Fibroblast of lung (primary cell): ENCODE measurements around the gene SGPP2. TPM values are rescaled to one million over a fixed set of nuclear protein-coding genes. Genes with fewer than 3 reads are reported as not detected.

Source experiments
- DNase-seq, 2 donors: peaks; one replicate each; pipeline versions ENCODE4 v3.0.0 to v3.0.0-alpha.2; 2010; ENCODE audit warnings: low read depth in 2 of 2
- H2AFZ ChIP-seq: 2 replicates; pipeline ENCODE4 v1.5.1; 2012; ENCODE audit warnings: low read length, control low read depth, inconsistent platforms
- H3K27ac ChIP-seq: 2 replicates; pipeline ENCODE4 v1.5.1; 2011; ENCODE audit warnings: low read length, control low read depth; ENCODE audit not compliant: insufficient read depth
- H3K27me3 ChIP-seq: 2 replicates; pipeline ENCODE4 v1.5.1; 2011; ENCODE audit warnings: mild to moderate bottlenecking, low read length; ENCODE audit not compliant: control insufficient read depth, insufficient read depth
- H3K36me3 ChIP-seq: 2 replicates; pipeline ENCODE4 v1.5.1; 2011; ENCODE audit warnings: low read length; ENCODE audit not compliant: control insufficient read depth, insufficient read depth
- H3K4me1 ChIP-seq: 2 replicates; pipeline ENCODE4 v1.5.1; 2011; ENCODE audit warnings: low read length; ENCODE audit not compliant: control insufficient read depth, insufficient read depth; ENCODE audit errors: extremely low read depth
- H3K4me2 ChIP-seq: 2 replicates; pipeline ENCODE4 v1.5.1; 2011; ENCODE audit warnings: low read length, control low read depth; ENCODE audit not compliant: insufficient read depth; ENCODE audit errors: extremely low read depth
- H3K4me3 ChIP-seq, 4 experiments: fragments of 200-600 bp in 1 of 4; sonication (generic) in 1 of 4; replicated peaks in 1 of 4; 2 replicates each; pipeline ENCODE4 v1.5.1; 2011 to 2016; ENCODE audit warnings: low read length in 4 of 4, low read depth in 3 of 4, mild to moderate bottlenecking in 3 of 4, control low read depth in 2 of 4, inconsistent platforms in 1 of 4, mixed read lengths in 1 of 4; ENCODE audit not compliant: insufficient read depth in 1 of 4; ENCODE audit errors: control extremely low read depth in 1 of 4
- H3K79me2 ChIP-seq: 2 replicates; pipeline ENCODE4 v1.5.1; 2012; ENCODE audit warnings: mild to moderate bottlenecking, low read length, inconsistent platforms; ENCODE audit not compliant: control insufficient read depth, insufficient read depth
- H3K9ac ChIP-seq: 2 replicates; pipeline ENCODE4 v1.5.1; 2011; ENCODE audit warnings: mild to moderate bottlenecking, low read length, control low read depth; ENCODE audit not compliant: insufficient read depth
- H3K9me3 ChIP-seq: 2 replicates; pipeline ENCODE4 v1.5.1; 2012; ENCODE audit warnings: low read depth, low read length; ENCODE audit not compliant: control insufficient read depth, insufficient read depth
- H4K20me1 ChIP-seq: 2 replicates; pipeline ENCODE4 v1.5.1; 2011; ENCODE audit warnings: low read length; ENCODE audit not compliant: control insufficient read depth, insufficient read depth; ENCODE audit errors: extremely low read depth
- EZH2 ChIP-seq: IDR thresholded peaks from 2 replicates; pipeline ENCODE4 v1.5.1; 2012; ENCODE audit warnings: low read length, control low read depth, mild to moderate bottlenecking; ENCODE audit errors: missing control alignments
- polyA plus RNA-seq, 2 donors: library from polyadenylated mRNA; depleted of rRNA in 1 of 2; stranded (reverse) in 1 of 2; unstranded in 1 of 2; fragments of >200 nt; gene quantifications; 2 replicates each; pipeline ENCODE4 v1.2.1, GENCODE V29; 2011 to 2012; ENCODE audit warnings: missing spikeins in 1 of 2
- total RNA-seq: library from RNA; depleted of rRNA; stranded (reverse); fragments of >200 nt; gene quantifications from 2 replicates; pipeline ENCODE4 v1.2.1, GENCODE V29; 2014
- TF ChIP-seq, protein P1 (sequence below), 2 donors: IDR thresholded peaks in 1 of 2; conservative IDR thresholded peaks in 1 of 2; 1 replicate in 1 of 2; 2 replicates in 1 of 2; pipeline ENCODE4 v1.5.1; 2011 to 2012; ENCODE audit warnings: low read length in 2 of 2, control low read depth in 1 of 2, inconsistent platforms in 1 of 2, low read depth in 1 of 2, mild to moderate bottlenecking in 1 of 2

Gene SGPP2
- total and polyA plus RNA-seq, 2 donors (not counting 1 experiment from before 2014, with no cell fraction given): not detected

GRCh38 chr2:222495388-222495787 lies 71.0 kb downstream of the SGPP2 start:
- Histone ChIP-seq H3K27me3 (no peaks in the 10 kb centered on the region), H3K4me3 (no peak overlapping the region), H3K27ac (no peak overlapping the region), H3K4me1 (no peaks in the 10 kb centered on the region), H3K36me3 (no peaks in the 10 kb centered on the region), H3K4me2 (no peak overlapping the region), H4K20me1 (no peaks in the 10 kb centered on the region), H3K9ac (no peak overlapping the region), H3K79me2 (no peaks in the 10 kb centered on the region), H2AFZ (no peak overlapping the region), H3K9me3 (no peaks in the 10 kb centered on the region)
- TF ChIP-seq, protein P1, sequence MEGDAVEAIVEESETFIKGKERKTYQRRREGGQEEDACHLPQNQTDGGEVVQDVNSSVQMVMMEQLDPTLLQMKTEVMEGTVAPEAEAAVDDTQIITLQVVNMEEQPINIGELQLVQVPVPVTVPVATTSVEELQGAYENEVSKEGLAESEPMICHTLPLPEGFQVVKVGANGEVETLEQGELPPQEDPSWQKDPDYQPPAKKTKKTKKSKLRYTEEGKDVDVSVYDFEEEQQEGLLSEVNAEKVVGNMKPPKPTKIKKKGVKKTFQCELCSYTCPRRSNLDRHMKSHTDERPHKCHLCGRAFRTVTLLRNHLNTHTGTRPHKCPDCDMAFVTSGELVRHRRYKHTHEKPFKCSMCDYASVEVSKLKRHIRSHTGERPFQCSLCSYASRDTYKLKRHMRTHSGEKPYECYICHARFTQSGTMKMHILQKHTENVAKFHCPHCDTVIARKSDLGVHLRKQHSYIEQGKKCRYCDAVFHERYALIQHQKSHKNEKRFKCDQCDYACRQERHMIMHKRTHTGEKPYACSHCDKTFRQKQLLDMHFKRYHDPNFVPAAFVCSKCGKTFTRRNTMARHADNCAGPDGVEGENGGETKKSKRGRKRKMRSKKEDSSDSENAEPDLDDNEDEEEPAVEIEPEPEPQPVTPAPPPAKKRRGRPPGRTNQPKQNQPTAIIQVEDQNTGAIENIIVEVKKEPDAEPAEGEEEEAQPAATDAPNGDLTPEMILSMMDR (conservative IDR thresholded peaks at IDR 0.05 in 1 of 2, IDR thresholded peaks at IDR 0.05 in 1 of 2; ENCODE audit: low read depth in 1 of 2, low read length in 2 of 2): no peak
- TF ChIP-seq EZH2: no peak
- DNase-seq: no peak

- TF ChIP-seq, protein P1 (conservative IDR thresholded peaks at IDR 0.05 in 1 of 2, IDR thresholded peaks at IDR 0.05 in 1 of 2; ENCODE audit: low read depth in 1 of 2, low read length in 2 of 2): no peak
- no peak for TF ChIP-seq EZH2
- H3K27me3 ChIP-seq: no peaks in the 10 kb centered on the region
- H3K79me2 ChIP-seq: no peaks in the 10 kb centered on the region
- no peak overlapping the region for H3K9ac ChIP-seq
- no peaks in the 10 kb centered on the region for H3K36me3 ChIP-seq
- no peaks in the 10 kb centered on the region for H4K20me1 ChIP-seq
- H3K9me3 ChIP-seq: no peaks in the 10 kb centered on the region
- H3K4me1 ChIP-seq: no peaks in the 10 kb centered on the region
- no peak for DNase-seq
- no peak overlapping the region for H2AFZ ChIP-seq
- H3K4me2 ChIP-seq: no peak overlapping the region
- no peak overlapping the region for H3K4me3 ChIP-seq
- H3K27ac ChIP-seq: no peak overlapping the region
Observed at GRCh38 chr2:222499226-222499625, 74.9 kb downstream of the SGPP2 start.

- H3K9ac ChIP-seq: no peak overlapping the region
- no peaks in the 10 kb centered on the region for H3K36me3 ChIP-seq
- no peak overlapping the region for H3K4me2 ChIP-seq
- no peak overlapping the region for H2AFZ ChIP-seq
- H4K20me1 ChIP-seq: no peaks in the 10 kb centered on the region
- TF ChIP-seq, protein P1 (conservative IDR thresholded peaks at IDR 0.05 in 1 of 2, IDR thresholded peaks at IDR 0.05 in 1 of 2; ENCODE audit: low read depth in 1 of 2, low read length in 2 of 2): no peak
- TF ChIP-seq EZH2: no peak
- no peak overlapping the region for H3K4me3 ChIP-seq
- H3K27me3 ChIP-seq: no peaks in the 10 kb centered on the region
- no peaks in the 10 kb centered on the region for H3K9me3 ChIP-seq
- no peaks in the 10 kb centered on the region for H3K79me2 ChIP-seq
- no peak overlapping the region for H3K27ac ChIP-seq
- H3K4me1 ChIP-seq: no peaks in the 10 kb centered on the region
- no peak for DNase-seq
Observed at GRCh38 chr2:222504191-222504590, 79.8 kb downstream of the SGPP2 start.
